Measurements from ENCODE around the gene ISM1.

The ISM1 gene

GRCh38 chr20:13226367-13226766, 5.3 kb downstream of the ISM1 start:
- TF ChIP-seq FOXM1 (IDR thresholded peaks at IDR 0.05; ENCODE audit: borderline replicate concordance, low read depth) (no peak), CREB1 (IDR thresholded peaks at IDR 0.05; ENCODE audit: low read depth) (no peak), EGR1 (IDR thresholded peaks at IDR 0.05) (no peak), TEAD4 (IDR thresholded peaks at IDR 0.05) (no peak), MAX (IDR thresholded peaks at IDR 0.05) (no peak), RAD21 (IDR thresholded peaks at IDR 0.05; ENCODE audit: low read depth) (no peak), CEBPB (IDR thresholded peaks at IDR 0.05) (no peak), TCF12 (IDR thresholded peaks at IDR 0.05; ENCODE audit: low read depth) (no peak), EP300 (IDR thresholded peaks at IDR 0.05; ENCODE audit: borderline replicate concordance) (no peak), ZBTB7A (IDR thresholded peaks at IDR 0.05; ENCODE audit: low read depth) (no peak), TAF1 (IDR thresholded peaks at IDR 0.05; ENCODE audit: low read depth) (no peak), YY1 (IDR thresholded peaks at IDR 0.05; ENCODE audit: low read depth) (no peak), NFIC (IDR thresholded peaks at IDR 0.05) (no peak)
- TF ChIP-seq, protein P1, sequence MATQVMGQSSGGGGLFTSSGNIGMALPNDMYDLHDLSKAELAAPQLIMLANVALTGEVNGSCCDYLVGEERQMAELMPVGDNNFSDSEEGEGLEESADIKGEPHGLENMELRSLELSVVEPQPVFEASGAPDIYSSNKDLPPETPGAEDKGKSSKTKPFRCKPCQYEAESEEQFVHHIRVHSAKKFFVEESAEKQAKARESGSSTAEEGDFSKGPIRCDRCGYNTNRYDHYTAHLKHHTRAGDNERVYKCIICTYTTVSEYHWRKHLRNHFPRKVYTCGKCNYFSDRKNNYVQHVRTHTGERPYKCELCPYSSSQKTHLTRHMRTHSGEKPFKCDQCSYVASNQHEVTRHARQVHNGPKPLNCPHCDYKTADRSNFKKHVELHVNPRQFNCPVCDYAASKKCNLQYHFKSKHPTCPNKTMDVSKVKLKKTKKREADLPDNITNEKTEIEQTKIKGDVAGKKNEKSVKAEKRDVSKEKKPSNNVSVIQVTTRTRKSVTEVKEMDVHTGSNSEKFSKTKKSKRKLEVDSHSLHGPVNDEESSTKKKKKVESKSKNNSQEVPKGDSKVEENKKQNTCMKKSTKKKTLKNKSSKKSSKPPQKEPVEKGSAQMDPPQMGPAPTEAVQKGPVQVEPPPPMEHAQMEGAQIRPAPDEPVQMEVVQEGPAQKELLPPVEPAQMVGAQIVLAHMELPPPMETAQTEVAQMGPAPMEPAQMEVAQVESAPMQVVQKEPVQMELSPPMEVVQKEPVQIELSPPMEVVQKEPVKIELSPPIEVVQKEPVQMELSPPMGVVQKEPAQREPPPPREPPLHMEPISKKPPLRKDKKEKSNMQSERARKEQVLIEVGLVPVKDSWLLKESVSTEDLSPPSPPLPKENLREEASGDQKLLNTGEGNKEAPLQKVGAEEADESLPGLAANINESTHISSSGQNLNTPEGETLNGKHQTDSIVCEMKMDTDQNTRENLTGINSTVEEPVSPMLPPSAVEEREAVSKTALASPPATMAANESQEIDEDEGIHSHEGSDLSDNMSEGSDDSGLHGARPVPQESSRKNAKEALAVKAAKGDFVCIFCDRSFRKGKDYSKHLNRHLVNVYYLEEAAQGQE (IDR thresholded peaks at IDR 0.05; ENCODE audit: low read depth) = no peak
- TF ChIP-seq, protein P2, sequence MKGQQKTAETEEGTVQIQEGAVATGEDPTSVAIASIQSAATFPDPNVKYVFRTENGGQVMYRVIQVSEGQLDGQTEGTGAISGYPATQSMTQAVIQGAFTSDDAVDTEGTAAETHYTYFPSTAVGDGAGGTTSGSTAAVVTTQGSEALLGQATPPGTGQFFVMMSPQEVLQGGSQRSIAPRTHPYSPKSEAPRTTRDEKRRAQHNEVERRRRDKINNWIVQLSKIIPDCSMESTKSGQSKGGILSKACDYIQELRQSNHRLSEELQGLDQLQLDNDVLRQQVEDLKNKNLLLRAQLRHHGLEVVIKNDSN (IDR thresholded peaks at IDR 0.05) = no peak

GRCh38 chr20:13228771-13229170, 7.7 kb downstream of the ISM1 start:
- TF ChIP-seq FOXM1 (IDR thresholded peaks at IDR 0.05; ENCODE audit: borderline replicate concordance, low read depth) = no peak
- no peak for TF ChIP-seq TEAD4 (IDR thresholded peaks at IDR 0.05)
- no peak for TF ChIP-seq EGR1 (IDR thresholded peaks at IDR 0.05)
- no peak for TF ChIP-seq EP300 (IDR thresholded peaks at IDR 0.05; ENCODE audit: borderline replicate concordance)
- no peak for TF ChIP-seq MAX (IDR thresholded peaks at IDR 0.05)
- no peak for TF ChIP-seq NFIC (IDR thresholded peaks at IDR 0.05)

GRCh38 chr20:13229538-13229937, 8.5 kb downstream of the ISM1 start:
- TF ChIP-seq RAD21 (IDR thresholded peaks at IDR 0.05; ENCODE audit: low read depth) = no peak
- TF ChIP-seq CREB1 (IDR thresholded peaks at IDR 0.05; ENCODE audit: low read depth) = no peak
- no peak for TF ChIP-seq TCF12 (IDR thresholded peaks at IDR 0.05; ENCODE audit: low read depth)
- TF ChIP-seq FOXM1 (IDR thresholded peaks at IDR 0.05; ENCODE audit: borderline replicate concordance, low read depth) = no peak

DNA sequence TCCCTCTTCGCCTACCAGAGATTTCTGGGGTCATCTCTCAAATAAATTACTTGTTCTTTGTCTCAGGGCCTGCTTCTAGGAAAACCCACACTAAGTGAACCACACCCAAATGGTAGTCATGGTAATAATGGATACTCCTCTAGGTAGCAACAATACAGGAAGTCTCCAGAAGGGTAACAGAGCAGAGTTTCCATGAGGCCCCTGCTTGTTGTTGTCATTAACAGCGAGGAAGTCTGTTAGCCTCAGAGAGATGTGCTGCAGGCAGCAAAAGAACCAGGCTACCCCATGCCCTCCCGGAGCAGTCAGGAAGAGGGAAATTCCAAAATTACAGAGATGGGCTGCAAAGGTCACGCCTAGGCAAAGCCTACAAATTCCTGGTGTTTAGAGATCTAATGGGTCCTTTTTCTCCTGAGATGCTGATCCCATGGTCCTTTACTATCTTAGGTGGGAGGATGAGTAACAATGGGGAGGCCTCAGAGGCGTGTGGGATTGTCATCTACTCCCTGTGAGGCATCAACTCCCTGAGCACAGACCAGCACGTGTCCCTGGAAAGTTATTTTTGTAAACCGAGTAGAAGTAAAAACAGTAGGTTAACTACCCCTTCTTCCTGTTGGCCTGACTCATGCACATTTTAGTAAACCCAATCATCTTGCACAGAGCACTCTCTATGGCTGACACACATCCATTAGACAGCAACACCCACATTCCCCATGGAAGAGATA, 10.1 kb downstream of the ISM1 start:
- TF ChIP-seq TAF1 (IDR thresholded peaks at IDR 0.05; ENCODE audit: low read depth) = no peak
- TF ChIP-seq NFIC (IDR thresholded peaks at IDR 0.05) = no peak
- no peak for TF ChIP-seq TCF12 (IDR thresholded peaks at IDR 0.05; ENCODE audit: low read depth)
- TF ChIP-seq CEBPB (IDR thresholded peaks at IDR 0.05) = no peak
- TF ChIP-seq TEAD4 (IDR thresholded peaks at IDR 0.05) = no peak
- TF ChIP-seq, protein P2 (IDR thresholded peaks at IDR 0.05) = no peak
- TF ChIP-seq, protein P1 (IDR thresholded peaks at IDR 0.05; ENCODE audit: low read depth) = no peak
- TF ChIP-seq EP300 (IDR thresholded peaks at IDR 0.05; ENCODE audit: borderline replicate concordance) = no peak
- no peak for TF ChIP-seq EGR1 (IDR thresholded peaks at IDR 0.05)
- TF ChIP-seq MAX (IDR thresholded peaks at IDR 0.05) = no peak
- TF ChIP-seq RAD21 (IDR thresholded peaks at IDR 0.05; ENCODE audit: low read depth) = no peak
- no peak for TF ChIP-seq YY1 (IDR thresholded peaks at IDR 0.05; ENCODE audit: low read depth)
- TF ChIP-seq CREB1 (IDR thresholded peaks at IDR 0.05; ENCODE audit: low read depth) = no peak
- TF ChIP-seq ZBTB7A (IDR thresholded peaks at IDR 0.05; ENCODE audit: low read depth) = no peak
- no peak for TF ChIP-seq FOXM1 (IDR thresholded peaks at IDR 0.05; ENCODE audit: borderline replicate concordance, low read depth)

GRCh38 chr20:13232999-13233398, 11.9 kb downstream of the ISM1 start:
- TF ChIP-seq FOXM1 (IDR thresholded peaks at IDR 0.05; ENCODE audit: borderline replicate concordance, low read depth) = no peak
- no peak for TF ChIP-seq TEAD4 (IDR thresholded peaks at IDR 0.05)
- no peak for TF ChIP-seq CEBPB (IDR thresholded peaks at IDR 0.05)
- TF ChIP-seq TAF1 (IDR thresholded peaks at IDR 0.05; ENCODE audit: low read depth) = no peak
- no peak for TF ChIP-seq MAX (IDR thresholded peaks at IDR 0.05)
- TF ChIP-seq CREB1 (IDR thresholded peaks at IDR 0.05; ENCODE audit: low read depth) = no peak
- TF ChIP-seq RAD21 (IDR thresholded peaks at IDR 0.05; ENCODE audit: low read depth) = no peak
- no peak for TF ChIP-seq NFIC (IDR thresholded peaks at IDR 0.05)
- TF ChIP-seq ZBTB7A (IDR thresholded peaks at IDR 0.05; ENCODE audit: low read depth) = no peak
- TF ChIP-seq TCF12 (IDR thresholded peaks at IDR 0.05; ENCODE audit: low read depth) = no peak
- TF ChIP-seq, protein P2 (IDR thresholded peaks at IDR 0.05) = no peak
- no peak for TF ChIP-seq YY1 (IDR thresholded peaks at IDR 0.05; ENCODE audit: low read depth)
- no peak for TF ChIP-seq EP300 (IDR thresholded peaks at IDR 0.05; ENCODE audit: borderline replicate concordance)
- no peak for TF ChIP-seq EGR1 (IDR thresholded peaks at IDR 0.05)
- TF ChIP-seq, protein P1 (IDR thresholded peaks at IDR 0.05; ENCODE audit: low read depth) = no peak
